Activated naive CD4-positive, alpha-beta T cell treated with anti-CD3 and anti-CD28 coated beads for 36 hours (primary cell): ENCODE results near the gene ITPRIPL2. TPM values are rescaled to one million over a fixed set of nuclear protein-coding genes. Genes with fewer than 3 reads are reported as not detected.

Experiments
- CTCF ChIA-PET: fragments of 350-600 bp; sonication (Branson Sonifier 250); formaldehyde crosslinking; loops from one replicate; lab custom pipeline; 2021; ENCODE audit warnings: antibody characterized with exemption; lab: Charles Lee
- DNase-seq: peaks from one replicate; pipeline ENCODE4 v3.0.0-alpha.2; 2020
- H3K27ac Mint-ChIP-seq: one replicate; pipeline ENCODE4 v1.8.0; 2021; ENCODE audit warnings: mild to moderate bottlenecking, mixed read lengths
- H3K27me3 Mint-ChIP-seq: one replicate; pipeline ENCODE4 v1.8.0; 2021; ENCODE audit warnings: low read depth, mixed read lengths
- H3K36me3 Mint-ChIP-seq: one replicate; pipeline ENCODE4 v1.8.0; 2021; ENCODE audit warnings: low read depth, mixed read lengths
- H3K4me1 Mint-ChIP-seq: one replicate; pipeline ENCODE4 v1.8.0; 2021; ENCODE audit warnings: low read depth, mixed read lengths
- H3K4me3 Mint-ChIP-seq: one replicate; pipeline ENCODE4 v1.8.0; 2021; ENCODE audit warnings: mild to moderate bottlenecking, moderate library complexity, mixed read lengths
- H3K9me3 Mint-ChIP-seq: one replicate; pipeline ENCODE4 v1.8.0; 2021; ENCODE audit warnings: mixed read lengths
- intact Hi-C: fragments of 100-400 bp; cut with micrococcal nuclease; formaldehyde crosslinking; loops from one replicate; pipeline ENCODE4 v1.15.1; 2023
- total RNA-seq, 2 experiments: library from RNA; stranded (reverse); gene quantifications; one replicate each; pipeline ENCODE4 v1.2.3, GENCODE V29; 2021

The ITPRIPL2 gene
- total RNA-seq, 2 experiments from 2014 or later, result 0.17 to 0.19 TPM

- CTCF ChIA-PET, result interaction anchor here (0.6 kb wide), 1 partner anchor 180 kb away, joined by 3 read pairs; no protein-coding TSS in a partner anchor
- intact Hi-C loops, result loop anchor here (5.0 kb wide), 1 partner anchor 337 kb away; no protein-coding TSS in a partner anchor
These were observed 51.3 kb downstream of the ITPRIPL2 start for GRCh38 chr16:19165101-19165500.

GRCh38 chr16:19166500-19166899 is 52.7 kb downstream of the ITPRIPL2 start:
- Mint-ChIP-seq H3K4me3 (no peak overlapping the region), H3K27me3 (peaks cover 9% of the 10 kb centered on the region), H3K27ac (no peak overlapping the region), H3K9me3 (peaks cover 5% of the 10 kb centered on the region), H3K36me3 (no peaks in the 10 kb centered on the region), H3K4me1 (no peaks in the 10 kb centered on the region)
- CTCF ChIA-PET, result no interaction called here
- no peak for DNase-seq
- intact Hi-C loops, result loop anchor here (2.0 to 5.0 kb wide), 2 partner anchors 208 to 336 kb away; no protein-coding TSS in a partner anchor

More at GRCh38 chr16:19165101-19165500, 51.3 kb downstream of the ITPRIPL2 start:
- peaks cover 9% of the 10 kb centered on the region for H3K27me3 Mint-ChIP-seq
- DNase-seq, result no peak
- H3K9me3 Mint-ChIP-seq, result peaks cover 5% of the 10 kb centered on the region
- no peak overlapping the region for H3K27ac Mint-ChIP-seq
- H3K36me3 Mint-ChIP-seq, result no peaks in the 10 kb centered on the region
- H3K4me3 Mint-ChIP-seq, result no peak overlapping the region
- H3K4me1 Mint-ChIP-seq, result no peaks in the 10 kb centered on the region

- Mint-ChIP-seq H3K4me1 (no peaks in the 10 kb centered on the region), H3K4me3 (no peak within 1 kb of the TSS), H3K27me3 (peaks cover 9% of the 10 kb centered on the region), H3K27ac (no peak within 1 kb of the TSS), H3K9me3 (peaks cover 5% of the 10 kb centered on the region), H3K36me3 (no peaks in the 10 kb centered on the region)
- DNase-seq, result peak; percentile 36
- intact Hi-C loops, result loop anchor here (2.0 to 5.0 kb wide), 2 partner anchors 207 to 334 kb away; no protein-coding TSS in a partner anchor
- CTCF ChIA-PET, result no interaction called here
These were observed 54.1 kb downstream of the ITPRIPL2 start, which contains the start of gene SYT17 for GRCh38 chr16:19167710-19168370. TSS of gene SYT17 (plus strand) at chr16:19168240. CDS start at chr16:19168647, 407 bp downstream.

- H3K27me3 Mint-ChIP-seq, result peaks cover 9% of the 10 kb centered on the region
- no peaks in the 10 kb centered on the region for H3K9me3 Mint-ChIP-seq
- intact Hi-C loops, result loop anchor here (5.0 kb wide), 1 partner anchor 334 kb away; no protein-coding TSS in a partner anchor
- no peak overlapping the region for H3K27ac Mint-ChIP-seq
- H3K36me3 Mint-ChIP-seq, result no peaks in the 10 kb centered on the region
- H3K4me3 Mint-ChIP-seq, result no peak overlapping the region
- CTCF ChIA-PET, result interaction anchor here (0.5 kb wide), 1 partner anchor 206 kb away, joined by 3 read pairs; no protein-coding TSS in a partner anchor
- DNase-seq, result no peak
- no peaks in the 10 kb centered on the region for H3K4me1 Mint-ChIP-seq
These were observed 54.8 kb downstream of the ITPRIPL2 start for GRCh38 chr16:19168371-19169081.

GRCh38 chr16:19169082-19169639 is 55.4 kb downstream of the ITPRIPL2 start:
- no peaks in the 10 kb centered on the region for H3K9me3 Mint-ChIP-seq
- no peak overlapping the region for H3K4me3 Mint-ChIP-seq
- no peaks in the 10 kb centered on the region for H3K36me3 Mint-ChIP-seq
- H3K4me1 Mint-ChIP-seq, result no peaks in the 10 kb centered on the region
- intact Hi-C loops, result loop anchor here (5.0 kb wide), 1 partner anchor 333 kb away; no protein-coding TSS in a partner anchor
- CTCF ChIA-PET, result interaction anchor here (0.5 kb wide), 1 partner anchor 206 kb away, joined by 3 read pairs; no protein-coding TSS in a partner anchor
- peaks cover 9% of the 10 kb centered on the region for H3K27me3 Mint-ChIP-seq
- no peak for DNase-seq
- H3K27ac Mint-ChIP-seq, result no peak overlapping the region

- intact Hi-C loops, result no loop called here
- Mint-ChIP-seq H3K4me3 (no peak overlapping the region), H3K9me3 (no peaks in the 10 kb centered on the region), H3K27ac (no peak overlapping the region), H3K27me3 (peaks cover 9% of the 10 kb centered on the region), H3K4me1 (no peaks in the 10 kb centered on the region), H3K36me3 (no peaks in the 10 kb centered on the region)
- DNase-seq, result no peak
- CTCF ChIA-PET, result no interaction called here
These were observed 56.4 kb downstream of the ITPRIPL2 start for GRCh38 chr16:19170043-19170655.

Other genes starting within 250 kb of the ITPRIPL2 start
- 100 to 1,000 TPM in 1 of 2 experiments, 10 to 100 TPM in 1; 96.7 to 106 TPM for gene SMG1, start 187.6 kb upstream of the ITPRIPL2 start, total RNA-seq
- not detected for gene TMC7, start 130.0 kb upstream of the ITPRIPL2 start, total RNA-seq
- gene COQ7, start 46.4 kb upstream of the ITPRIPL2 start, total RNA-seq, result 10 to 100 TPM; 16.4 to 21.3 TPM
- gene SYT17, start 54.3 kb downstream of the ITPRIPL2 start, total RNA-seq, result not detected
- gene CLEC19A, start 171.8 kb downstream of the ITPRIPL2 start, total RNA-seq, result not detected